Gastroesophageal sphincter (tissue), 3 donors: ENCODE results near the gene OR51S1.
"Not testable (repeated sequence)": the region's sequence is repeated elsewhere in the genome, so short reads cannot be mapped to it uniquely, and the experiment has no call there.

Experiments
- CTCF ChIP-seq, 4 experiments: fragments of 200-600 bp in 2 of 4; fragments of 450-650 bp in 2 of 4; sonication (generic) in 1 of 4; IDR thresholded peaks; one replicate each; pipeline ENCODE4 v1.5.1; 2017 to 2019; ENCODE audit warnings: antibody characterized with exemption in 4 of 4, mild to moderate bottlenecking in 2 of 4, moderate library complexity in 2 of 4
- POLR2A ChIP-seq, 2 donors: fragments of 450-650 bp; IDR thresholded peaks; one replicate each; pipeline ENCODE4 v1.6.1; 2017; ENCODE audit warnings: antibody characterized with exemption in 2 of 2, mild to moderate bottlenecking in 2 of 2, moderate library complexity in 1 of 2
- POLR2AphosphoS5 ChIP-seq: sonication (generic); formaldehyde crosslinking; IDR thresholded peaks from one replicate; pipeline ENCODE4 v1.6.1; 2017; ENCODE audit warnings: antibody characterized with exemption

GRCh38 chr11:4854286-4854685 is 5.3 kb upstream of the OR51S1 start:
- not testable (repeated sequence) for TF ChIP-seq POLR2A (IDR thresholded peaks at IDR 0.05); CTCF (IDR thresholded peaks at IDR 0.05); POLR2AphosphoS5
